GM12892 (cell line): Measurements from ENCODE around the gene LUC7L.
"Not testable (repeated sequence)": the region's sequence is repeated elsewhere in the genome, so short reads cannot be mapped to it uniquely, and the experiment has no call there.

Source experiments
- POLR2A ChIP-seq: IDR thresholded peaks from 2 replicates; pipeline ENCODE4 v1.6.1; 2011; ENCODE audit warnings: low read depth, low read length, control low read depth
- POLR2AphosphoS5 ChIP-seq: IDR thresholded peaks from 2 replicates; pipeline ENCODE4 v1.6.1; 2011; ENCODE audit warnings: low read depth, low read length, control low read depth
- TAF1 ChIP-seq: IDR thresholded peaks from 2 replicates; pipeline ENCODE4 v1.6.1; 2011; ENCODE audit warnings: low read depth, mild to moderate bottlenecking, control low read depth, low read length, borderline replicate concordance

- not testable (repeated sequence) for TF ChIP-seq POLR2AphosphoS5, POLR2A, TAF1
Measured at GRCh38 chr16:170088-170507, 59.2 kb downstream of the LUC7L start.
